Cardiac fibroblast (primary cell): ENCODE data around the gene DPM3.

Experiments used
- DNase-seq, 2 donors: peaks; one replicate each; pipeline versions ENCODE4 v3.0.0 to v3.0.0-alpha.2; 2010; ENCODE audit warnings: low read depth in 2 of 2
- H3K4me3 ChIP-seq, 2 donors: replicated peaks in 1 of 2; 1 replicate in 1 of 2; 2 replicates in 1 of 2; pipeline ENCODE4 v1.5.1; 2011; ENCODE audit warnings: low read depth in 2 of 2, low read length in 2 of 2, mild to moderate bottlenecking in 2 of 2, moderate library complexity in 1 of 2
- CTCF ChIP-seq: IDR thresholded peaks from one replicate; pipeline ENCODE4 v1.5.1; 2011; ENCODE audit warnings: low read depth, mild to moderate bottlenecking, low read length, inconsistent platforms

The DPM3 gene

DNA sequence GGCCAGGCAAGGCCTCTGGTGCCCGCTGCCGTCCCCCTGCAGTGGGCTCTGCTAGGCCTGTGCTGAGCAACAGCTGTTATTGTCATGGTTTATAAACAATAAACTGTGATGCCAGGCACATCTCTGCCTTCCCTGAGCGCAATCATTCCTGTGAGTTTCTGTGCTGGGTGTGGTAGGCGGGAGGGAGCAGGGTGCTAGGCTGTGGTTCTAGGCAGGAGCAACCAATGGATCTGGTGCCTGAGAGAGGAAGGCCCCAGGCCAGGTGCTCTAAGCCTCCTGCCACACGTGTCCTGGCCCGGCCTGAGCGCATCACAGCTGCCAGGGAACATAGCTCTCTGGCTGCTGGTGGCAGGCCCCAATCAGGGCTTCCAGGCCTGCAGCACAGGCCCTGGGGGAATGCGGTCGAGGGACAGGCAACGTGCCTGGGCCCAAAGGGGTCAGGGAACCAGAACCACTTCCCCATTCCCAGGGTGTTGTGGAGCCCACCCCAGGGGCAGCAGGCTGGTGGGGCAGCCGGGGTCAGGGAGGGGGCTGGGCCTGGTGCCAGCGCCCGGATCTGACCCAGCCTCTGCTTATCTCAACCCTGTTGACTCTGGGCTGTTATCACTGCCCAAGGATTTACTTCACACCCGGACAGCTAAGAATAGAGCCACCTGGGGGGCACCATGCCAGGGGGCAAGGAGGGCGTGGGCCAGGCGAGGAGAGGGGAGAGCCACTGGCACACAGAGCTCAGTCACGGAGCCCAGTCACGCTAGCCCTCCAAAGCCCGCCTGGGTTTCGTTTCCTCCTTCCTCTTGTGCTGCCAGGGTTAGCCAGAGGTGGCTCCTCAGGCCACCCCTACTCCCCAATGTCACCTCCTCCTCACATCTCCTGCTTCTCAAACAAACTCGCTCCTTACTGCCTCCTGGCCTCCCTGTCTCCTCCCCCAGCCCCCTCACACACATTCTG is 44.8 kb upstream of the DPM3 start:
- TF ChIP-seq CTCF, result no peak
- DNase-seq, result no peak
- no peak overlapping the region for H3K4me3 ChIP-seq

GRCh38 chr1:155184351-155184811 is 44.0 kb upstream of the DPM3 start:
- DNase-seq, result no peak
- no peak for TF ChIP-seq CTCF
- H3K4me3 ChIP-seq, result no peak overlapping the region

DNA sequence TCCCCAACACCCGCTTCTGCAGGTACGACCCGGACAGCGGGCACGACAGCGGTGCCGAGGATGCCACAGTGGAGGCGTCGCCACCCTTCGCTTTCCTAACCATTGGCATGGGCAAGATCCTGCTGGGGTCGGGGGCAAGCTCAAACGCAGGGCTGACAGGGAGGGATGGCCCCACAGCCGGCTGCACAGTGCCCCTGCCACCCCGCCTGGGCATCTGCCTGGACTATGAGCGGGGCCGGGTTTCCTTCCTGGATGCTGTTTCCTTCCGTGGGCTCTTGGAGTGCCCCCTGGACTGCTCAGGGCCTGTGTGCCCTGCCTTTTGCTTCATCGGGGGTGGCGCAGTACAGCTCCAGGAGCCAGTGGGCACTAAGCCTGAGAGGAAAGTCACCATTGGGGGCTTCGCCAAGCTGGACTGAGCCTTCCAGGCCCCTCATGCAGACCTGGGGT is 43.5 kb upstream of the DPM3 start:
- H3K4me3 ChIP-seq, result no peak overlapping the region
- TF ChIP-seq CTCF, result no peak
- no peak for DNase-seq

DNA sequence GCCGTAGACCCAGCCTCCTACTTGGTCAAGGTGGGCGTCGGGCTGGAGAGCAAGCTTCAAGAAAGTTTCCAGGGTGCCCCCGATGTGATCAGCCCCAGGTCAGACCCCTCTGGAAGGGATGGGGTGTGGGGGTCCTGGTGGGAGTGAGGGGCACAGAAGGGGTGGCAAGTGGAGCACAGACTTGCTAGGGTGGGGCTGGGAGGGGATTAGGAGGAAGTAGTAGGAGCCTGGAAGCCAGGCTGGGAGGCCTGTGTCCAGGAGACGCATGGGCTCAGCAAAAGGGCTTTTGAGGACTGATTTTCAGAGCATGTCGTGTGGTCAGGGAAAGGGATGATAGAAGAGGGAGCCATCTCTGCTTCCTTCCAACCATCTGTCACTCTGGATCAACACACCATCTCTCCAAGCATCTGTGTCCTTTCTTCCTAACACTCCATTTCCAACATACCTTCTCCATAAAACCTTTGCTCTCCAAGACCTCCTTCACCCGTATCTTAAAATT is 41.8 kb upstream of the DPM3 start:
- no peak for TF ChIP-seq CTCF
- no peak overlapping the region for H3K4me3 ChIP-seq
- DNase-seq, result no peak

DNA sequence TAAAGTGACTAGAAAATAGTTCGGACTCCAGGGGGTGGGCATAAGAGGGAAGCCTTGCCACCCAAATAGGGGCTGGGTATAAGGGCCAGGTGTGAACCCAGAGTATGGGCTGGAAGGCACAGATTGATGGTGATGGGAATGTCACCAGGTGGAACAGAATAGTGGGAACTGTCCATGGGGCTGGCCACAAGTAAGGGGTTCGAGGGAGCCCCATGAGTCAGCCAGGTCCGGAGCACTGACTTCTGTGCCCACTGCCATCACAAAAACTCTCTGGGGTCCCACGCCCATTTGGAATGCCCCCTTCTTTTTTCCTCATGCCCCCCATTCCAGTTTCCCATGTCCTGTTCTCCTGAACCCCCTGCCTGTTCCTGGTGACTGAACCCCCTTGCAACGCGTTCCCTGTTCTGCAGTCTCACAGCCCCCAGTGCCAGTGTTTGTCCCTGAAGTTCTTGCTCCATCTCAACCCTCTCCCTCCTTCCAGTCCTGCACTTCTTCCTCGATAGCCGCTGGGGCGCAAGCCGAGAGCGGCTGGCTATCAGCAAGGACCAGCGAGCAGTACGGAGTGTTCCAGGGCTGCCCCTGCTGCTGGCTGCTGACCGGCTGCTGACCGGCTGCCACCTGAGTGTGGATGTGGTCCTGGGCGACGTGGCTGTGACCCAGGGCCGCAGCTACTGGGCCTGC is 41.2 kb upstream of the DPM3 start:
- no peak overlapping the region for H3K4me3 ChIP-seq
- TF ChIP-seq CTCF, result no peak
- DNase-seq, result no peak

GRCh38 chr1:155179112-155180031 is 39.0 kb upstream of the DPM3 start:
- no peak for TF ChIP-seq CTCF
- no peak for DNase-seq
- H3K4me3 ChIP-seq, result no peak overlapping the region
